WERI-Rb-1 (cell line): ENCODE results near the gene MKI67.

ENCODE experiments used
- DNase-seq: peaks from one replicate; pipeline ENCODE4 v3.0.0-alpha.2; 2020
- H3K27ac ChIP-seq: fragments of 250-450 bp; sonication (Bioruptor Pico); 2 replicates; pipeline ENCODE4 v1.5.1; 2020; ENCODE audit warnings: mild to moderate bottlenecking, moderate library complexity
- H3K27me3 ChIP-seq: fragments of 250-450 bp; sonication (Bioruptor Pico); 2 replicates; pipeline ENCODE4 v1.5.1; 2021; ENCODE audit warnings: mild to moderate bottlenecking, low read depth, moderate library complexity; ENCODE audit not compliant: insufficient read depth, severe bottlenecking
- H3K36me3 ChIP-seq: fragments of 250-450 bp; sonication (Bioruptor Pico); 2 replicates; pipeline ENCODE4 v1.5.1; 2020; ENCODE audit warnings: mild to moderate bottlenecking, moderate library complexity
- H3K4me3 ChIP-seq: 2 replicates; pipeline ENCODE4 v1.5.1; 2011; ENCODE audit warnings: low read depth, mild to moderate bottlenecking, control low read depth, low read length
- H3K9me3 ChIP-seq: fragments of 250-450 bp; sonication (Bioruptor Pico); 2 replicates; pipeline ENCODE4 v1.5.1; 2021; ENCODE audit warnings: mild to moderate bottlenecking, moderate library complexity; ENCODE audit not compliant: severe bottlenecking
- CTCF ChIP-seq: IDR thresholded peaks from 2 replicates; pipeline ENCODE4 v1.5.1; 2011; ENCODE audit warnings: low read depth, mild to moderate bottlenecking, control low read depth, inconsistent platforms, low read length

Gene MKI67

DNA sequence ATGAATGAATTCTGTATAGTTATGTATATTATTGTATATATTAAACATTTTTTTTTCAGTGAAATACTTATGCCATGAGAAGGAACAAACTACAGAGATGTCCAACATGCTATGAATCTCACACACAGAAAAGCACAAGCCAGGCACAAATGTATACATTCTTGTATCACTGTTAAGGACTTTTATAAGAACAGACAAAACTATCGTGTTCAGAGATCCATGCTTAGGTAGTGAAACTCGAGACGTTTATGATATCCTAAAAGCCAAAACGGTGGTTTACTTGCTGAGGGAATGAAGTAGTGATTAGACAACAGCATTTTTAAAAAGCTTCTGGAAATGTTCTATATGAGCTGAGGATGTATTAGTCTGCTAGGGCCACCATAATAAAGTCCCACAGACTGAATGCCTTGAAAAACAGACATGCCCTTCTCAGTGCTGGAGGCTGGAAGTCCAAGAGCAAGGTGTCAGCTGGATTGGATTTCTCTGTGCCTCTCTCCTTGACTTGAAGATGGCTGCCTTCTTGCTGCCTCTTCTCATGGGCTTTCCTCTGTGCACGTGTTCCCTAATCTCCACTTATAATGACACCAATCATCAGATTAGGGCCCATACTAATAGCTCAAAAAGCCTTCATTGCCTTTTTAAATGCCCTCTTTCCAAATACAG lies 4.3 kb downstream of the MKI67 start:
- Histone ChIP-seq H3K9me3 (no peaks in the 10 kb centered on the region), H3K36me3 (peaks cover 89% of the 10 kb centered on the region), H3K4me3 (no peak overlapping the region), H3K27ac (no peak overlapping the region), H3K27me3 (no peaks in the 10 kb centered on the region)
- DNase-seq, result peak; percentile 14
- no peak for TF ChIP-seq CTCF

DNA sequence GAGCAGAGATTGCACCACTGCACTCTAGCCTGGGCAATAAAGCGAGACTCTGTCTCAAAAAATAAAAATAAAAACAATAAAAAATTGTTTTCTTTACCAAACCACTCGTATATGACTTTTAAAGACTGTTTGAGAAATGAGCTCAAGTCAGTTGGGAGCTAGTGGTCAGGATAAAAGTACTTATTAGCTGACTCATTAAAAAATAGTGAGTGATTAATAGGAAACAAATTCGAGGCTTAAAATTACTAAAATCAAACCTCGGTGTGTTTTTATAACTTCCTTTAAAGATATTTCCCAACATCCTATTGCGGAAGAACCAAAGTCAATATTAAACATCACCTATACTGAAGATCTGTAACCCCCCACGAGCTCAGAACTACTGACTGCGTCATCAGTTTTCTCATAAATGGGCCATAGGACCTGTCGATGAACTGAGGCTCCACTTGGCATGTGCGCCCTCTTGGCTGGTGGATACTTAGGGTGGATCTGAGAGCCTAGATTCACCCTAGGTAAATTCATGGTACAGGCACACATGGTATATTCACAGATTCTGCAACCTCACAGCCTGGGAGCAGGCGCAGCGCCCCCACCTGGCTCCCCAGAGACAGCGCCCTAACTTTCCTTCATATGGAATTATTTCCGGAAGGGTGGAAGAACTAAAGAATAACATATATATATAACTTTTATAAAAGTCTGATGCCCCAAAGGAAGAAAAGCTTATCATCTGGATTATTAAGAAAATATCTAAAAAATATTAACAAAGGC lies 9.2 kb downstream of the MKI67 start:
- H3K36me3 ChIP-seq, result peaks cover 95% of the 10 kb centered on the region
- H3K27me3 ChIP-seq, result no peaks in the 10 kb centered on the region
- H3K4me3 ChIP-seq, result no peak overlapping the region
- peak; percentile 50; the same call in 1 of the 2 replicates for TF ChIP-seq CTCF
- H3K9me3 ChIP-seq, result no peaks in the 10 kb centered on the region
- no peak for DNase-seq
- no peak overlapping the region for H3K27ac ChIP-seq

DNA sequence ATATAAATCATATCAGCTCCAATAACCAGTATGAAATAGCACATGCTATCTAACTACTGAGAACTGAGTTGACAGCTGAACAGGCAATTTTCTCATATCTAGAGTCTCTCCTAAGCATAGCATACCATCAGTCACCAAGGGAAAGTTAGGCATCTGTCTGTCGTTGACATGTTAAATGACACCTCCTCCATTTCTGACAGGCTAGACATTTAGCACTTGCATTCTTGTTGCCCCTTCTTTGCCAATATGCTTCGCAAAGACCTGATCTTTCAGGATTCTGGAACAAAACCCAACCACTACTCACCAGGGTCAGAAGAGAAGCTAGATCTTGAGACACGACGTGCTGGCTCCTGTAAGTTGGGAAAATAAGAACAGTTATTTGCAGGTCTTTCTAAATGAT lies 10.0 kb downstream of the MKI67 start:
- no peak for DNase-seq
- Histone ChIP-seq H3K4me3 (no peak overlapping the region), H3K9me3 (no peaks in the 10 kb centered on the region), H3K36me3 (peaks cover 98% of the 10 kb centered on the region), H3K27me3 (no peaks in the 10 kb centered on the region), H3K27ac (no peak overlapping the region)
- no peak for TF ChIP-seq CTCF

GRCh38 chr10:128115356-128115755 lies 10.9 kb downstream of the MKI67 start:
- H3K9me3 ChIP-seq, result no peaks in the 10 kb centered on the region
- H3K27me3 ChIP-seq, result no peaks in the 10 kb centered on the region
- no peak for DNase-seq
- H3K36me3 ChIP-seq, result peaks cover 100% of the 10 kb centered on the region
- H3K4me3 ChIP-seq, result no peak overlapping the region
- no peak overlapping the region for H3K27ac ChIP-seq
- TF ChIP-seq CTCF, result no peak

DNA sequence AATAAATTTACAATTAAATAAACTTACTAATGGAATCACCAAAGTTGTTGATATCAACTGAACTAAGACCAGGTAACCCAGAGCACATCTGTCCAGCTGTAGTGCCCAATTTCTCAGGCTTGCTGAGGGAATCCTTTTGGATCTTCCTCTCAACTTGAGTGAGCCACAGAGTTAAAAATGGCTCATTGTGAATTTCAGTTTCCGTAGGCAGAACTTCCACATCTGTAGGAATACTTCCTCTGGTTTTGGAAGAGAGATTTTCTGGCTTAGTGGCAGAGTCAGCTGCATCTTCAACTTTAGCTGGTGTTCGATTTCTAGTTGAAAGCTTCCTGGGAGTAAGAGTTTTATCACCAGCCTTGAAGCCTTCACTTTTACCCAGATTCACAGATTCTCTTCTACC lies 11.3 kb downstream of the MKI67 start:
- no peaks in the 10 kb centered on the region for H3K9me3 ChIP-seq
- no peak overlapping the region for H3K27ac ChIP-seq
- DNase-seq, result no peak
- no peak overlapping the region for H3K4me3 ChIP-seq
- no peaks in the 10 kb centered on the region for H3K27me3 ChIP-seq
- peaks cover 100% of the 10 kb centered on the region for H3K36me3 ChIP-seq
- TF ChIP-seq CTCF, result no peak
